Head of caudate nucleus (tissue), 42 donors: ENCODE results near the gene IGSF9B.

Source experiments
- DNase-seq, 42 donors: peaks; one replicate each; pipeline versions ENCODE4 v3.0.0 to v3.0.0-alpha.2; 2020 to 2021; ENCODE audit warnings: mixed read lengths in 7 of 42
- intact Hi-C: fragments of 100-400 bp; cut with DNase I; formaldehyde crosslinking; loops from one replicate; pipeline ENCODE4 v1.15.0; 2022

IGSF9B gene

GRCh38 chr11:133910101-133910500 is 46.7 kb downstream of the IGSF9B start:
- intact Hi-C loops = no loop called here
- DNase-seq = no peak

GRCh38 chr11:133908827-133909226 is 47.9 kb downstream of the IGSF9B start:
- intact Hi-C loops = no loop called here
- no peak for DNase-seq

DNA sequence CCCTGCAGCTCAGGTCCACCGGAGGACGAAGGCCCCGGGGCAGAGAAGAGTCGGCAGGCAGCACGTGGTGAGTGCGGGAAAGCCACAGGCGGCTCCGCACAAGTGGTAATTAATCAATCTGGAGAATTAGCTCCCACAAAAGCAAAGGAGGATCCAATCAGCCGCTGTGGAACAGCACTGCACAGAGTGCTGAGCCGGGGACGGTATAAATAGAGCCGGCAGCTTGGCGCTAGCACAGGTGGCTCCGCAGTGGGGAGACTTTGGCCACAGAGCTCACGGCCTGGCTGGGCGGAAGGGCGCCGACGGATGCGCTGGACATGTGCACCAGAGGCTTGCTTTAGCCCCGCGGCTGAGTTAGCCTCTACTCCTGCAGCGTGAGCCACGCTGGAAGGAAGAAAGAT is 48.9 kb downstream of the IGSF9B start:
- intact Hi-C loops = no loop called here
- peak in 2 of 42 donors; percentile 30 to 31 for DNase-seq

DNA sequence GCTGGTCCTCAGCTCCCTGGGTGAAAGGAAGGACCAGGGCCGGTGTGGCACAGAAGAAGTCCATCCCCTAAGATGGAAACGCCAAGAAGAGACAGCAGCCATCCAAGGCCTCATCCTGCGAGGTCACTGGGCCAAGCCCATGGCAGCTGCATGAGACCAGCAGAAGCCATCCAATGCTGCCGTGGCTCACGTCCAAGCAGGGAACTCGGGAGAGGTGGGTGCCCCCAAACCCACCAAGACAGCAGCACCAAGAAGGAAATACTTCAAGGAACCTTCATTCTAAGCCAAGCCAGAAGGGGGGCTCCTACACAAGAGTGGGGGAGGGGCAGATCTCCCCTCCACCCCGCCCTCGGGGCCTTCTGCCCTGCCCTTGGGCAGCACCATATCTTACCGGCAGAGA is 49.6 kb downstream of the IGSF9B start:
- peak in 2 of 42 donors; percentile 16 to 23 for DNase-seq
- intact Hi-C loops = no loop called here

DNA sequence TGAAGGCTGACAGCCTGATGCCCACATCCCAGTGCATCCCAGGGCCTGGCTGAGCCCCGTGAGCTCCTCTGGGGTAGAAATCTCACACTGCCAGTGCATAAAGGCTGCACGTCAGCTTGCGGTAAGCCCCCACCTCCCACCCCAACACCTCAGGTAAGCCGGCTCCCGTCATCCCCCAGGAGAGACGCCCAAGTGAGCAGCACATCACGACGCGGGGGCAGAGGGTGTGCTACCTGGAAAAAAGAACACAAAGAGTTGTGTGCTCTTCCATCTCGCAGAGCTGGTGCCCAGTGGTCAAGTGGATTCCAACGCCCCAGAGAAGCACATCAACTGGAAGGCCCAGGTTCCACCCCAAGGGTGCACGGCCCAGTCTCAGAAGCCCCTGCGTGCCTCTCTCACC is 50.0 kb downstream of the IGSF9B start:
- intact Hi-C loops = no loop called here
- DNase-seq = peak in 41 of 42 donors; percentile 30 to 90 (median 67)

GRCh38 chr11:133906241-133906640 is 50.5 kb downstream of the IGSF9B start:
- DNase-seq = peak in 6 of 42 donors; percentile 3 to 38 (median 20)
- intact Hi-C loops = no loop called here

DNA sequence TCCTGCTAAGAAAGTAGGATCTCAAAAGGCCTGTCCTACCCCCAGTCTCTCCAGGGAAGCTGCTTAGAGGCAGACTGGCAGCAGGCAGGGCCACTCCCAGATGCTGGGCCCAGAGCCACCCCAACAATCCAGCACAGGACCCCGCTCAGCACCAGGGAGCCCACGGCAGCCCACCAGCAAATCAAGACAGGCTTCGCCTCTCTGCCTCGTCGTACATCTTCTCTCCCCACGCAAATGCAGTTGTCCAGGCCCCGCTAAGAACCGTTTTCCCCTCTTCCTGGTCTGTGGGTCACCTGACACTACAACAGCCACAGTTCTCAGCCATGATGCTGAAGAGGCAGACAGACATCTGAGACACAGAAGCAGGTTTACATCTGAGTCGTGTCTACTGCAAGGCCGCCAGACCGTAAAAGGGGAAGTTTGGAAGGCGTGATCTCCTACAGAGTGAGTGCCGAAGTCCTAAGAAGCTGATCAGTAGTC is 51.1 kb downstream of the IGSF9B start:
- peak in 11 of 42 donors; percentile 1 to 31 (median 12) for DNase-seq
- intact Hi-C loops = no loop called here

DNA sequence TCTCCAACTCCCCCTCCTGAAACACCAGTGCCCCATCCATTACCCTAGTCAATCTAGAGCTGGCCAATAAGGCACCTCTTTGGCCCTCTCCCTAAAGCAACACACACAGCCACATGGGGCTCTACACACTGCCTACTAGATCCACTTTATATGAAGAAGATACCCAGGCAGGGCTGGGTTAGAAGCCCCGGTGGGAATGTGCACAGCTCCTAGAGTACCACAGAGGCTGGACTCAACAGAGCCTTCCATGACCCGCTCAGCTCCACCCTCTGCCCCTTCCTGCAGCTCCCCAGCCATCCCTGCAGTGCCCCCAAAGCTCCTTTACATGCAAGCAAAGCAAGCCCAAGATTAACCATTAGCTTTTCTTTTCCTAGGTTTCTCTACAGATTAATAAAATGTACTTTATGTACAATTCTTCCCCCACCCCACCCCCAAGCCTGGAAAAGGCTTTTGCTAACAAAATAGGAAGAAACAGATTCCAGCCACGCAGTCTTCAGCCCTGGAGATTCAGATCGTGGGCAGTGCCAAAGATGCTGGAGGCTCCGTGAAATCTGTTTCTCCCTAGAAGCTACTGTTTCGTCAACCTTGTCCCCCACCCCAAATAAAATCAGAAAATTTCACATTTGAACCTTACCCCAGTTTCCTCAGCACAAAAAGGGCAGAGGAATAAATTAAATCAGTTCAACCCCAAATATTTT is 51.8 kb downstream of the IGSF9B start:
- peak in 14 of 42 donors; percentile 1 to 31 (median 7) for DNase-seq

DNA sequence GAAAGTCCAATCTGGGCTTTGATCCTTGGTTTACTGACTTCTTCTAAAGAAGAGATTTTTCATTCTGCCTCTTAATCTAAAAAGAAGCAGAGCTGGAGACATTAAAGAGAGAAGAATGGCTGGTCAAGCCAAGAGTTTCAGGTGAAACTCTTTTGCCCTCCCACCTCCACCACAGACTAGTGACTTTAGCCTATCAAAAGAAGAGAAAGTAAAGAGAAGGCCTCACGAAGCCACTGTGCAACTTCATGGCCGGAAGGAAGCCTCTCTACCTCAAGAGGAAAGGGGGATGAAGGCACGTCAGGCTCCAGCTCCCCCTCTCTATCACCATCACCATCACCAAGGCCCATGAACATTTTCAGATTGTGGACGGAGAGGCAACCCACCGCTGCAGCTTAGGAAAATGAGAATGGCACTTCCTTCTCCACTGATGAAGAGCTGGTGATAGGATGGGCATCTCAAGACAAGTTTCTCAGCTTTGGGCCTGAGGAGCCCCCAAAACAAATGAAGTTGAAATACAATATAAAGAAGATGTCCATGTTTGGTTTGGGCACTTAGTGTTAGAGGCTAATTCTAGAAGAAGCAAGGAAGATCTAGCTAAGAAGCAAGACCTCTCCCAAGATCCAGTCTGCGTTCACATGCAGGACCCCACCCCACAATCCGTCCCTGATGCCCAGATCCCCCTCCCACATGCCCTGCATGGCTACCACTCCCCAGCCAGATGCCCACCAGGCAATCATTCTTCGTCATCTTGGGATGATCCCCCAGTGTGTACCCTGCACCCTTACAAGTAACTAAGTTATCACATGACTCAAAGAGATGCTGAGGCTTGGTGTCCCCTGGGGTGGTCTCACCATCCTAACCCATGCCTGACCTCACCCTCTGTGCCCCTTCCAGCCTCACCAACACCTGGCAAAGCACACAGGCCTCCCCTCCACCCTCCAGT is 52.6 kb downstream of the IGSF9B start:
- peak in 15 of 42 donors; percentile 0 to 30 (median 8) for DNase-seq
- intact Hi-C loops = no loop called here

More for the DNA sequence above, 51.8 kb downstream of the IGSF9B start:
- intact Hi-C loops = no loop called here

DNA sequence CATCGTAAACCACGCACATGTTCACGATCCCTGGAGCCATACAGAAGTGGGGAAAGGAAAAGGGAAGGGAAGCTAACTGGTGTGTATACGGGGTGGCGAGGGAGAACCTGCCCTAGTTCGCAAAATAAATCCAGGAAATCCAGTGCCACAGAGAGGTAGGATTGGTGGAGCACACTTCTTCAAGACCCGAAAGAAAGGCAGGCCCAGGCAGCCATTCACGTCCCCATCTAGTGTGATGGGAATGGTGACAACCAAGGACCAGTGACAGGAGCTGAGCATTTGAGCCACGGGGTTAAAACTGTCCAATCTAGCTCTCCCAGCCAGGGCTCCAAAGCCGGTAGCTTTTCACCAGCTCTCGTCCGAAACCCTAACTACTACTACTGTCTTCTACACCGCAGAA is 53.7 kb downstream of the IGSF9B start:
- DNase-seq = peak in 15 of 42 donors; percentile 0 to 31 (median 7)
- intact Hi-C loops = no loop called here

DNA sequence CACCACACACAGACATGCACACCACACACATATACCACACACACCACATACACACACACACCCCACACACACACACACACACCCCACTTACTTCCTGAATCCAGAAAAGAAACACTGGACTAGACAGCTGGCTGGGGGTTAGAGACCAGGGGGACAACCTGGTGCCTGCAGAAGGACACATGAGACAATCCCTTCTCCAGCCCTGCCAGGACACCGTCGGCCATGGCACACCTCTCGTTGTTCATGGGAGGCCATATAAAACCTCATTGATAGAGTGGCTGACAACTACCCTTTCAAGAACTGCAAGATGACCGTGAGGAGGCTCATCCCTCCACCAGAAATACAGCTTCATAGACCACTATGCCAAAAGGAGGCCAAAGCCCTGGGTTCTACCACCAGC is 54.3 kb downstream of the IGSF9B start:
- intact Hi-C loops = no loop called here
- peak in 10 of 42 donors; percentile 0 to 30 (median 6) for DNase-seq

DNA sequence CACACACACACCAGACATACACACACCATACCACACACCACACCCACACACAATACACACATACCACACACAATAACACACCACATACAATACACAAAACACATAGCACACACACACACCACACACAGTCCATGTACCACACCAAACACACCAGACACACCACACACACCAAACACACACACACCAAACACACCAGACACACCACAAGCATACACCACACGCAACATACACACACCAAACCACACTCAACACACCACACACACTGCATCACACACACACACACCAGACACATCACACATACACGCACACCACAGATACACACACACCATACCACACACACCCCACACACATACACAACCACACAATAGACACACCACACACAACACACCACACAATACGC is 54.8 kb downstream of the IGSF9B start:
- intact Hi-C loops = no loop called here

GRCh38 chr11:133901316-133901715 is 55.5 kb downstream of the IGSF9B start:
- intact Hi-C loops = no loop called here
- DNase-seq = peak in 21 of 42 donors; percentile 6 to 65 (median 28)

More for the DNA sequence above, 54.8 kb downstream of the IGSF9B start:
- DNase-seq = peak in 7 of 42 donors; percentile 1 to 16 (median 6)

GRCh38 chr11:133900176-133901105 is 56.3 kb downstream of the IGSF9B start:
- intact Hi-C loops = no loop called here
- DNase-seq = peak in 15 of 42 donors; percentile 1 to 30 (median 8)

GRCh38 chr11:133898770-133899115 is 58.0 kb downstream of the IGSF9B start:
- intact Hi-C loops = no loop called here
- peak in 8 of 42 donors; percentile 2 to 20 (median 4) for DNase-seq

DNA sequence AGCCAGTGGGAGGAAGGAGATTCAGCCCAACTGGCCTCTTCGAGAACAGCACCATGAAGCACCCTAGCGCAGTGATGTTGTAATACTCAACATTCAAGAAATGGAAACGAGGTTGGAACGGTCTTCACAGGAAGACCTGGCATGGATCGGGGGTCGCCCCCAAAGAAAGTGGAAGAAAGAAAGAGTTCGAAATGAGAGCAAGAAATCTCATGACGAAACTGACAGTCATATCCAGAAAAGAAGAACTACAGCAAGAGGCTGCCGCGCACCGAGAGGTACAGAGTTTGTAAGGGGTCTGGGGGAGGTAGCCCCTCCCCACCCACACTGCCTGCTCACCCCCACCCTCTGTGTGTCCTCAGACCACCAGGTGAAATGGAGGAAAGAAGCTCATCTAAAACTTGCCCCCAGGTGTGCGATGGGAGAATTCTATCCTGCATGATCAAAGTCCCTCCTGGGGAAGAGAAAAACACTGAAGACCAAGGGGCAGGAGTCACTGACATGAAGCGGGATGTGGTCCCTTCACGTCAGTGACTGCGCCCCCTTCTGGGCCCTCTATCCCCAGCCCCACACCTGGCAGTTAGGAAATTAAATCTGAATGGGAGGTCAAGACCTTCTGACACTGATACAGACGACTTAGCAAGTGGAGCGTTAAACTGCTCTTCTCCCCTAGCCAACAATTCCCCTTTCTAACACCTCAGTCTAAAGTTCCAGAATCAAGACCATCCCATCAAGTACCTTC is 58.6 kb downstream of the IGSF9B start:
- intact Hi-C loops = no loop called here
- peak in 8 of 42 donors; percentile 3 to 31 (median 6) for DNase-seq

DNA sequence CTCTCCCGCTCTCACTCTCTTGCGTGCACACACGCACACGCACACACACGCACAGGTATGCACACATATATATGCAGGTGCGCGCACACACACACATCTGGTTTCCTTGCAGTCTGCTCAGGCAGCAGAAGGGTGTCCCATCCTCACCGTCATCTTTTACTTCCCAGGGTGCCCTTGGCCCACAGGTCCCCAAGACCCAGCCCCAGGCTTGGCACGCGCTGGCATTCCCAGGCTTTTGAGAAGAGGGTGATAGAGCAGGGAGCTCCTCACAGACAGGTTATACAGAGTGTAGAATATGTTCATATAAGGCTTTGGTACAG is 59.5 kb downstream of the IGSF9B start:
- DNase-seq = peak in 8 of 42 donors; percentile 2 to 24 (median 6)
- intact Hi-C loops = no loop called here

DNA sequence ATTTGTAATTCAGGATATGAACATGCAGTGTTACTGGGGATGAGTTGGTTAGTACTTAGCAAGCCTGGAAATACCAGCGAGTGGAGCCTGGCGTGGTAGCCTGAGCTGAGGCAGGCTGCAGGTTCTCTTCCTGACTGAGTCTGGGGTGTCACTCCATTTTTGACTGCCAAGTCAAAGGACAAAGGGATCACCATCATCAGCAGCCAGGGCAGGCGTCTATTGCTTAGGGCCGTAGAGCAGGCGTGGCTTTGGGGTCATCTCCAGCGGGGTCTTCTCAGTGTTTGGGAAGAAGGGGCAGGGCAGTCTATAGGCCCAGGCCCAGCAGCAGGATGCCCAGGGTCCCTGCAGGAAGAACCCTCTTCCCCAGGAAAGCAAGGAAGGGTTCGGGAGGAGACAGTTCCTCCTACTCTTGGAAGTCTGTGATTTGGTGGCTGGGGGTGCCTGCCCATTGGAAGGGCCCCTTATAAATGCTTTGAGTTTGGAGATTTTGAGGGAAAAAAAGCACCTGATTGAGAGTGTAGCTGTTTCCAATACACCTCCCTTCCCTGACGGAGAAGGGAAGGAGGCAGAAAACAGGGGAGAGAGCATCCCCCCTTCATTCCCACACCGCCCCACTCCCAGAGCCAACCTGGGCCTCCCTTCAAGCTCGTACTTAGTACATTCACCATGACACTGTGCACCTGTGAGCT is 60.0 kb downstream of the IGSF9B start:
- intact Hi-C loops = no loop called here
- peak in 8 of 42 donors; percentile 2 to 37 (median 14) for DNase-seq
